Non-pigmented ciliary epithelial cell (primary cell): ENCODE measurements around the gene RND2.

Experiments
- DNase-seq: peaks from one replicate; pipeline ENCODE4 v3.0.0-alpha.2; 2010; ENCODE audit warnings: low read depth

The RND2 gene

DNA sequence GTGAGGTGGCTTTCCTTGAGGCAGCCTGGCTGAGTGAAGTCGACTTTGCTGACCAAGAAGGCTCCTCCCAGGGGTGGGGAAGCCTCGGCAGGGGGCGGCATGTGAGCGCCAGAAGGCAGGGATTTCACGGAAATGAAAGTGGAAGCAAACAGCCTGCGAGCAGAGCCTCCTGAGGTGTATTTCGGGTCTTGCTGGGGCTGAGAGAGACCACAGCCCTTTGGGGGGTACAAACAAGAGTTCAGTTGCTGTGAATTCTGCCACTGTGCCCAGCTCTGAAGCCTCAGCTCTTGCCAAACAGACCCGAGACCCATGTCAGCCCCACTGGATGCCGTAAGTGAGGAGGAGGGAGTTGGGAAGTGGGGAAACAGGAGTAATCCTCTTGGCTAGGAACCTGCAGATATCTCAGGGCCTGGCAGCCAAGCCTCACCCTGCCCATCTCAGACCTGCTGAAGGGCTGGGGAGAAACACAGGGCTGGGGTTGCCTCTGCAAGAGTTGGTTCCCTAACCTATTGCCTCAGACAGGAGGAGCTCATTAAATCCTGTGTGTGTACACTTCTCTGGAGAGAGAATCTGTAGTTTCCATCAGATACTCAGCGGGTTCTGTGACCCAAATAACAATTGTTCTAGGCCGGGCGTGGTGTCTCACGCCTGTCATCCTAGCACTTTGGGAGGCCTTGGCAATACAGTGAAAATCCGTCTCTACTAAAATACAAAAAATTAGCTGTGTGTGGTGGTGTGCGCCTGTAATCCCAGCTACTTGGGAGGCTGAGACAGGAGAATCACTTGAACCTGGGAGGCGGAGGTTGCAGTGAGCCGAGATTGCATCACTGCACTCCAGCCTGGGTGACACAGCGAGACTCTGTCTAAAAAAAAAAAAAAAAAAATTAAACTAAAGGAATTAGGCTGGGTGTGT is 18.1 kb upstream of the RND2 start, which contains the start of gene IFI35:
TSS of gene IFI35 (plus strand) at position 146 of the 913 bp plus-strand sequence. CDS start at position 310, 164 bp downstream.
- peak; percentile 48 for DNase-seq

DNA sequence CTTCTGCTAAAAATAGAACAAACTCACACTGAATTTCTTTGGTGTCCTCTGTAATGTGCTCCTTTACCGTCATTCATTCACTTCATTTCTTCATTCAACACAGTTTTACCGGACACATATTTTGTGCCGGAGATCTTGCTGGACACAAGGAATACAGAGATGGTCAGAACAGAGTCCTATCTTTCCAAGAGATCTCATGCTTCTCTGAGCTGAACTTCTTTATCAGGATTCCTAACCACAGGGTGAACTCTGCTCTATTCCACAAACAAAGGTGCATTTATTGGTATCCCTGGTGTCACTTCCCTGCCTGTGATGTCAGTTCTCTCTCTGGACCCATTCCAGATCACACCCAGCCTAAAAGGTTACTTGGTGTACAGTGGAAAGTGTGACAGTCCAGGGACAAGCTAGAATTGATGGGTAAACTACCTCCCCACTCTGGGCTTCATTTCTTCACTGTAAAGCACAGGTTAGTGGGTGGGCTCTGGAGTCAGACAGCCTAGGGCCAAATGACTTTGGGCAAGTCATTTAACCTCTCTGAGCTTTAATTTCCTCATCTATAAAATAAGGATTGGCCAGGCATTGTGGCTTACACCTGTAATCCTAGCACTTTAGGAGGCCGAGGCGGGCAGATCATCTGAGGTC is 14.2 kb upstream of the RND2 start:
- DNase-seq, result no peak

DNA sequence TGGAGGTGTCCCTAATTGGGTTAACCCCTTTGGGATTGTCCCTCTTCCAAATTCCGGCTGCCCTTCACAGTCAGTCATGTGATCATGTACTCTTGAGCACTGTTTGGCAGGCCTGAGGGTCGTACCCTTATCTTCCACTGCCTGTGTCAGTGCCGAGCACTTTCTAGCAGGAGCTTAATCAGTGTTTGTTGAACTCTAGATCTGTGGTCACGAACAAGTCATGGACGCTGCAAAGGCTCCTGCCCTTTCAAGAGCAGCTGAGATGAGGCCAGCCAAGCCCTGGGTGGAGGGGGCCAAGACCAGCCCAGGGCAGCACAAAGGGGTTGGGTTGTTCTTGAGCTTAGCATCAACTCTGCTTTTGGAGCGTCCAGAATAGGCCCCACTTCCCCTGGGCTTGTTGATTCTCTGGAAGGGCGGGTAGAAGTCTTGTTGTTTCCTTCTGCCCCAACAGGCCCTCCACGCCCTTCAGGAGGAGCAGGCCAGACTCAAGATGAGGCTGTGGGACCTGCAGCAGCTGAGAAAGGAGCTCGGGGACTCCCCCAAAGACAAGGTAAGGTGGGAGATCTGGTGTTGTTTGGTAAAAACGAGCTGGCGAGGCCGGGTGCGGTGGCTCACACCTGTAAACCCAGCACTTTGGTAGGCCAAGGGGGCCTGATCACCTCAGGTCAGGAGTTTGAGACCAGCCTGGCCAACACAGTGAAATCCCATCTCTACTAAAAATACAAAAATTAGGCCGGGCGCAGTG is 13.1 kb upstream of the RND2 start:
- DNase-seq, result no peak

DNA sequence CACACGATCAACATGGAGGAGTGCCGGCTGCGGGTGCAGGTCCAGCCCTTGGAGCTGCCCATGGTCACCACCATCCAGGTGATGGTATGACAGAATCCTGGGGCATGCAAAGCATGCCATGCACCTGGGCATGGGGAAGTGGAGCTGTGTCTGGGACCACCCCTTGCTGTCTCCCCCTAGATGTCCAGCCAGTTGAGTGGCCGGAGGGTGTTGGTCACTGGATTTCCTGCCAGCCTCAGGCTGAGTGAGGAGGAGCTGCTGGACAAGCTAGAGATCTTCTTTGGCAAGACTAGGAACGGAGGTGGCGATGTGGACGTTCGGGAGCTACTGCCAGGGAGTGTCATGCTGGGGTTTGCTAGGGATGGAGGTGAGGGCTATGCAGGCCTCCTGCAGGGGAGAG is 11.7 kb upstream of the RND2 start:
- no peak for DNase-seq

DNA sequence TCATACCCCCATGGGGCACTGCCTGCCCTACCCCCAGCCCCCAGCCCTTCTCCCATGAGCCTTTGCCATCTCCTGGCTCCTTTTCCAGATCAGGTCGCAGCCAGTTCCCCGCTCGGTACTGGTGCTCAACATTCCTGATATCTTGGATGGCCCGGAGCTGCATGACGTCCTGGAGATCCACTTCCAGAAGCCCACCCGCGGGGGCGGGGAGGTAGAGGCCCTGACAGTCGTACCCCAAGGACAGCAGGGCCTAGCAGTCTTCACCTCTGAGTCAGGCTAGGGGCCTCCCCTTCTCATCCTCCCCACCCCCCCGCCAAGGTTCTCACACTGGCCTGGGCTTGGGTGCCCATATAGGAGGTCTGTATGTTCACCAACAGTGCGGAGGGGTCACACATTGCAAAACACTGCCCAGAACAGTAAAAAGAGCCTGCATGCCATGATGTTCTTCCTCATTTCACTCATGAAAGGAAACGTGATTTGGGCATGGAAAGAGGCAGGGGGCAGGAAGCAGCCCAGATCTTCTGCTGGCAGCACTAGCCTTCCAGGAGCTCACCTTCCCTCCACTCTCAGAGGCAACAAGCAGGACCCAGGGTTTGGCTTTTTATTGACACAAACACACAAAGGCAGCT is 10.9 kb upstream of the RND2 start:
- no peak for DNase-seq

DNA sequence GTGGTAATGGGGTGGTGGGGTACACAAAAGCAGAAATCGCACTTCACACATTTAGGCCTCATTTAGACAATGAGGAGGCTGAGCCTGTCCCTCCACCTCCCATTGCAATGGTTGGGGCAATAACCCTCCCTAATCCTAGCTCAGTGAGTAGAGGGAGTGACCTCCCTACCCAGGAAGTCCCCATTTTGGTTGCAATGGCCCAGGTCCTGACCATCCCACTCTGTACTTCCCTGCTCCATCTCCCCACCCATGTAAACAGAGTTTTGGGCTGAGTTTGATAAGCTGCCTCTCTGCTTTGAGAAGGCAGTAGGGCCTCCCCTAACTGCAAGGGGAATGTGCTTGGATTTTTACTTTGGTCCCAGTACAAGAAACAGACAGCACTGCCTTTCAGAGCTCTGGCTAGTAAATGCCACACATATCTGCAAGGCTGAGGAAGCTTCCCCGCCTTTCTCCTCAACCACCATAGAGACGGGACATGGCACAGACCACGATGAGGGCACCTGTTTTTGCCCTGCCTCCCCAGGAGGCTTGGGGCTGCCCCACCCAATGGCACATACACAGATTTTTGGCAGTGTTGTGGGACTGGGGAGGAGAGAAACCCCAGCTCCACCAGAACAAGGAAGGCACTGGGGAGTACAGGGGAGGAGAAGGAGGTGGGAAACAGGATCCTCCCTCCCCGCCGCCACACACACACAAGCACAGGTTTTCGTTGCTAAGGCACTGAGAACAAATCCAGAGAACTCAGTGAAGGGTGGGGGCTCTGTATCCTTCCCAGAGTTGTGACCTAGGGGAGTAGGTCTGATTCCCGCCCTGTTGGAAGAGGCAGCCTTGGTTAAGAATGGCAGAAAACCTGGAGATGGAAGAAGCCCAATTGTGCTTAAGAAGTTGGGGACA is 10.1 kb upstream of the RND2 start:
- no peak for DNase-seq

DNA sequence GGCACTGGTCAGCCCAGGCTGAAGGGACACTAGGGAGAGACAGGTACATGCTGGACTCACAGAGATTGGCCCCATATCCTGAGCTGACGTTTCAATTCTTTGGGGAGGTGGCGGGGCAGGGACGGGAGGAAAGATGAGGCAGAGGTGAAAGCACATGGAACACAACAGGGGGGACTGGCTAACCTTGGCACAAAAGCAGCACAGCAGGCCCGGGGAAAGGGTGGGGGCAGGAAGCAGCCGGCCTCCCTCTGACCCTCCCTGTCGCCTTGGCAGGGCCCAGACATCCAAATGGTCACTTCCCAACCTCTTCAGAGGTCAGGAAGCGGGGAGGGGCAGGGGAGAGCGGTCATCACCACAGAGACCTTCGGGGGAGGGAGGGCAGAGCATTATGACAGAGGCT is 9.5 kb upstream of the RND2 start:
- DNase-seq, result no peak

DNA sequence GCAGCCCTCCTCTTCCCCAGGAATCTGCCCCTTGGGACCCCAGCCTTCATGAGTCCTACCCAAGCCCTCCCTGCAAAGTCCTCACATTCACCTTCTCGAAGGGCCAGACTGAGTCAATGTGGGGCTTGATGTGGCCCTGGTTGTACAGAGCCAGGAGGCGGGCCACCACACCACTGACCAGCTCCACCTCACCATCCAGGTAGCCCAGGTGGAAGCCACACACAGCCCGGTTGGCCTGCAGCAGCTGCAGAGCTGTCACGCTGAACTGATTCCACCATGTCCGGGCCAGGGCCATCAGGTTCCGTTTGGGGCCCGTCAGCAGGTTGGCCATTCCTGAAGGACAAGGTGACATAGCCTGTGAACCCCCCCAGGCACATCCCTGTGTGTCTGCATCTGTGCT is 8.8 kb upstream of the RND2 start:
- no peak for DNase-seq

DNA sequence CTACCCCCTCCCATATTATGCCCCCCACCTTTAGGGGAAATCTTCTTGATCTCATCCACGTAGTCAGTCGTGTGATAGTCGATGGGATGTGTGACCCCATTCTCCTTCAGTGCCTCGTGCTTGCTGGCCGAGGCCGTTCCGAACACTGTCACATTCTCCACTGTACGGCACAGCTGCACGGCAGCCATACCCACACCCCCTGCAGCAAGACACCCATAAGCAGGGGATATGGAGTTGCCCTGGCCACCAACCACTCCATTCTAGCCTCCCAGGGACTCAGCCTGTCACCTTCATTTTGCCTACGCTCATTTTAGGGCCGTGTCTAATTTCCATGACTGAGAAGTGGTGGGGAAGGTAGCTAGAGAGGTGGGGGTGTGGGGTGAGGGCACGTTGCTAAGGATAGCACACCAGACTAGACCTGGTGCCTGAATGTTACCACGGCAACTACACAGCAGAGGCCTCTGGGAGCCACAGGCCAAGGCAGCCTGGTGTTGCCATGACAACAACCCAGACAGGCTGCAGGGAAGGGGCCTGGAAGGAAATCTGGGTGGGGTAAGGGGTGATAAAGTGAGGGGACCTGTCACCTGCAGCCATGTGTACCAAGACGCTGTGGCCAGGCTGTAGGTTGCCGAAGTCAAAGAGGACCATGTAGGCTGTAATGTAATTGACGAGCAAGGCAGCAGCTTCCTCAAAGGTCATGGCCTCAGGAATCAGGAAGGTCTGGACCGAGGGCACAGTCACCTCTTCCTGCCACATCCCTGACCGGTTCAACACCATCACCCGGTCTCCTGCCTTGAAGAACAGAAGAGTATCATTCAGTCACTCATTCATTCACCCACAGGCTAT is 6.8 kb upstream of the RND2 start:
- no peak for DNase-seq

DNA sequence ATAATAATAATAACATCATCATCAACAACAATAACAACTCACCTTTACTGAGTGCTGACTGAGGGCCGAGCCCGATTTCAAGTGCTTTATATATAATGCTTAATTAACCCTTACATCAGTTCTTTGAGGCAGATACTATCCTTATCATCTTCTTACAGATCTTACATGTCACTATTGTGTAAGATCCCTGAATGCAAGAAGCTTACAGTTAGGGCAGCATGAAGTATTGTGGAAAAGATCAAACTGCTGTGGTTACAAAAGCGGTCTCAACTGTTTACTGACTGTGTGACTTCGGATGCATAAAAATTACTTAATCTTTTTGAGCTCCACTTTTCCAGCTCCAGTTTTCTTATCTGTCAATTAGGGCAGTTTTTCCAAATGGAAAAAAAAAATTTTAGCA is 6.1 kb upstream of the RND2 start:
- no peak for DNase-seq

DNA sequence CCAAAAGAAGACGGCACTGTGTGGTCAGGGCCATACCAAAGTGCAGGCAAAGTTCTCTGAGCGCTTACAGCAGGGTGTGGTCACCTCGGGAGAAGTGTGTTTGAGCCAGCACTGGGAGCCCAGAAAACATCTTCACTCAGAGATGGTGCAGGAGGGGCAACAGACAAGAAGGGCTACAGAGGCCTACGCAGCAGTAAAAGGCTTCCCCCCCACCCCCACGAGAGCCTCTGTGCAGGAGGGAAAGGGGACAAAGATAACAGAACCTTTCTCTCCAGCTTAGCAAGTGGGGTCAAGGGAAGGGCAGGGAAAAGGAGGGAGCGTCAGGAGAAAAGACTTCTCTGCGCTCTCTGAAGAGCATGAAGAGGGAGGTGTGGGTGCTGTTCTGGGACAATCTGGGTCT is 5.6 kb upstream of the RND2 start:
- no peak for DNase-seq

DNA sequence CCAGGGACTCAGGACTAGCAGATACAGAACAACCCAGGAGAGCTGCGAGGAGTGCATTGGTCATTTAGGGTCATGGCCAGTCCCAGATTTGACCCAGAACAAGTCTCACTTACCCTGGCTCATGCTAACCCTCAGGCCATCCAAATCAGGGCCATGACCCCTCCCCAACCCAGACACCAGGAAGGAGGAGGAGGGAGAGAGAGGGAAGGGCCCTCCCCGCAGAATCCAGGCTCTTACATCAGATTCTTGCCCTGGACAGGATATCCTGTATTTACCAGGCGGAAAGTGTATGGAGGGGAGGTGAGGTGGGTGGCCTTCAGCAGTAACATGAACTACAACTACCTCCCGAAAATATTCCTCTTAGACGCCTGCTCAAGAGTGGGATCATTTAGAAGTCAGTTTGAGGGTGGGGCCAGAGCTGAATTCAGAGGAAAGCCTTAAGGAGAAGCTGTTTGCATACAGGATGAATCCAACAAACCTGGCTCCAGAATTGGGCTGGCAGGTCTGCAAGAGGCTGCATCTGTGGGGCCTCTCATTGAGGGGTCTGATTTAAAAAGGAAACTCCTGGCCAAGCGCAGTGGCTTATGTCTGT is 4.9 kb upstream of the RND2 start:
- no peak for DNase-seq

DNA sequence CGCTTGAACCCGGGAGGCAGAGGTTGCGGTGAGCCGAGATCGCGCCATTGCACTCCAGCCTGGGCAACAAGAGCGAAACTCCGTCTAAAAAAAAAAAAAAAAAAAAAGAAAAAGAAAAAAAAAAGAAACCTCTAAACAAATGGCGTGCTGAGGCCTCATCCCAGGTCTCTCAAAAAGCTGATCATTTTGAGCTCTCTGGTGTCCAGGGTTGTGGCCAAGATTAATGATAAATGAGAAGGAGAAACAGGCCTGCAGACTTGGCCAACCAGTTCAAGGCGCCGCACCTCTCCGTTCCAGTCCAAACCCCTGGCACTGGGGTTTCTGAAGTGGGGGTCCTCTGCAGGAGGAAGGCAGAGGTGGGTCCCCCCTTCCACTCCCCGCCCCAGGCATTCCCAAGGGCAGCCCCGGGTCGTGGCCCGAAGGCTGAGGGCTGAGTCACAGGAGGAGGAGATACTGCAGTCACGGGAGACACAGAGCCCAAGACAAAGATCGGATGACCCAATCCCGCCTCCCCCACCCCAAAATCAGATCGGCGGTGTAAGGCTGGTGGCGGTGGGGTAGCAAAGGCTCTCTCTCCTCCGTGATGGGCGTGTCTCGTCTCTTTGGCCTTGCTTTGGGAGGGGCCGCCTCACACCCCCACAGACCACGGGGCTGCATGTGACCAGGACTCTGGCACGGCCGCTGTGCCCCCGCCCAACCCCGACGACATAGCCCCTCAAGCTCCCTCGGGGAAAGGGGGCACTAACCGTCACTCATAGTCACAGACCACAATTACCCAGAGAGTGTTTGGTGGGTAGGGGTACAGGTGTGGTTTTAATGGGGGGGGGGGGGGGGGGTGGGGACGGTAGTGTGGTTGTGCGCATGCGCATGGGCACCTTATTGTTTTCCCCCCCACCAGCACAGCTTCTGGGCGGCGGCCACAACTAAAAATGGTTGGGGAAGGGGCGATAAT is 4.0 kb upstream of the RND2 start:
- DNase-seq, result no peak

DNA sequence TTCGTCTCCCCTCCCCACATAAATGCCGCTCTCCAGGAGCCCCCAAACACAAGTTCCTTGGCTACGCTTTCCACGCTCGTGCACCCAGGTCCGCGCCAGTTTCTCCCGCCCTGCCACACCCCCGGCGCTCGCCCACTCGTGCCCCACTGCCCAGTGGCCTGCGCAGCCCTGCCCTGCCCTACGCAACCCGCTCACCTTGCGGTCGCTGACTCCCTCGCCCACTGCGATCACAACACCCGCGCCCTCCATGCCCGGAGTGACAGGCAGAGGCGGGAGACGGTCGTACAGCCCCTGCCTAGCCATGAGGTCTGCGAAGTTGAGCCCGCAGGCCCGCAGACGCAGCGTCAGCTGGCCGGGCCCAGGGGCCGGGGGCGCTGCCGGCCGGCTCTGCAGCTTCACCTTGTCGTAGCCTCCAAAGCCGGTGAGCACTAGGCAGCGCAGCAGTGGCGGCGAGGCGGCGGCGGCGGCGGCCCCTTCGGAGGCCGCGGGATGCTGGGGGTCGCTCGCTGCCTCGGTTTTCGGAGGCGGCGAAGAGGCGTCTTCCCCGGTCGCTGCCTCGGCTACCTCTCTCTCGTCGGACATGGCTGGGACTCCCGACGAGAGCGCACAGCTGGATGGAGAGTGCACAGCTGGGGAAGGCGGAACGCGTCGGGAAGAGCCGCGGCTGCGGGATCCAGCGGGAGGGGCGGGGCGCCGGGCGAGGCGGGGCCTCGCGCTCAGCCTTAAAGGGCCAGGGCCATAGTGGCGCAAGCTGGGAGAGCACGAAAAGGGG is 3.1 kb upstream of the RND2 start, which contains the start of gene VAT1:
TSS of gene VAT1 (minus strand) at position 645 of the 772 bp plus-strand sequence. CDS start at position 582, 63 bp downstream.
- DNase-seq, result no peak

DNA sequence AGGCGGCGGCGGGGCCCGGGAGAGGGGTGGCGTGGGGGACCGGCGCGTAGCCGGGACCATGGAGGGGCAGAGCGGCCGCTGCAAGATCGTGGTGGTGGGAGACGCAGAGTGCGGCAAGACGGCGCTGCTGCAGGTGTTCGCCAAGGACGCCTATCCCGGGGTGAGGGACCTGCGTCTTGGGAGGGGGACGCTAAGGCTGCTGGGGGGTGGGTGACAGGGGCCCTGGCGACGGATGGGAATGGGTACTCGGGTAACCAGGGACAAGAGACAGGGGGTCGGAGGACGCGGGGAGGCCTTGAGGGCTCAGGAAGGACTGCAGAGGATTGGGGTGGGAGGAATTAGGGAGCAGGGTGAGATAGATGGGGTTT is 243 bp downstream of the RND2 start:
- no peak for DNase-seq

DNA sequence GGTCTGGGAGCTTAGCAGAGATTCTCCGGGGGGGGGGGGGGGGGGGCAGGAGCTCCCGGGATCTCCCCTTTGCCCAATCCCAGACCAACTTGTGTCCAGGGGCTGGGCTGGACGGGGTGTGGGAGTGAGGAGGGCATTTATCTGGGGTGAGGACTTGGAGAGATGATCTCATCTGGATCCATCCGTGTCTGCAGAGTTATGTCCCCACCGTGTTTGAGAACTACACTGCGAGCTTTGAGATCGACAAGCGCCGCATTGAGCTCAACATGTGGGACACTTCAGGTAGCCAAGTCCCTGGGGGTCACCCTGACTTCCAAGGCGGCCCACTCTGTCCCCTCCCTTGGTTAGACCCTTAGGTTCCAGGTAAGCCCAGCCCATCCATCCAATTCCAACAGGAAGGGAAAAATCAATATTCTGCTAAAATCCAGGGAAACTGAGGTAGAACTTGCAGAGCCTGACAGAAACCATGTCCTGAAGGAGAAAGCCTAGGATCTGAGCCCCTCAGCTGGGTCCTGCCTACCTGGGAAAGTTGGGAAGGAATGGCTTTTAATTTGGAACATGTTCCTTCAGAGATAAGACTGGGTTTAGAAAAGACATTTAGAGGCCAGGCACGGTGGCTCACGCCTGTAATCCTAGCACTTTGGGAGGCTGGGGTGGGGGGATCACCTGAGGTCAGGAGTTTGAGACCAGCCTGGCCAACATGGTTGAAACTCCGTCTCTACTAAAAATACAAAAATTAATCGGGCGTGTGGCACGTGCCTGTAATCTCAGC is 921 bp downstream of the RND2 start:
- no peak for DNase-seq

DNA sequence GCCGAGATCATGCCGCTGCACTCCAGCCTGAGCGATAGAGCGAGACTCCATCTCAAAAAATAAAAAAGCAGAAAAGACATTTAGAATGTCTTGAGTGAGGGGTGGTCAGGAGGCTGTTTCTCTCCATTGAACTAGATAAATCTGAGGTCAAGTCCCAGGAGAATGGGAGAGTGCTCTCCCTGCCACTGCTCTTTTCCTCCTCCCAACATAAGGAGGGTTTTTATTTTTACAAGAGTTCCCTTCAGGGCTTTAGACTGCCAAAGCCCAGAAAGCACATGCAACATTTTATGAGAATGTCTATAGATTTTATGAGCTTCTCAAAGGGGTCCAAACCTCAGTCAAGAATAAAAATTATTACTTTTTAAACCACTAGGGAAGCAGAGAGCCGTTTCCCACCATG is 1.6 kb downstream of the RND2 start:
- DNase-seq, result no peak
